GM12892 (cell line): ENCODE data around the gene EIF4G2.

ENCODE experiments used
- POLR2A ChIP-seq: IDR thresholded peaks from 2 replicates; pipeline ENCODE4 v1.6.1; 2011; ENCODE audit warnings: low read depth, low read length, control low read depth
- POLR2AphosphoS5 ChIP-seq: IDR thresholded peaks from 2 replicates; pipeline ENCODE4 v1.6.1; 2011; ENCODE audit warnings: low read depth, low read length, control low read depth

DNA sequence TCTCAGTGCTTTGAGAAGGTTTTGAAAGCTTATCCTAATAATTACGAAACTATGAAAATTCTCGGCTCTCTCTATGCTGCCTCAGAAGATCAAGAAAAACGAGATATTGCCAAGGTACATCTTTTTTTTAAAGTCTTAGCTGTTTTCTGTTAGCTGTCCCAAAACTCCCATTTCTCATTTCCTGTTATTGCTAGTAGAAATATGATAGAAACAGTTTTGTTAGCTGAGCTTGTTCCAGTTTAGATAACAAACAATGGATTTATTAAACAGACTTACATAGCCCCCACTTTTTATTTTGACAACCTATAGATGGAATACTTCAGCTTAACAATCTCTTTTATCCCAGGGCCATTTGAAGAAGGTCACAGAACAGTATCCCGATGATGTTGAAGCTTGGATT is 45.0 kb downstream of the EIF4G2 start:
- TF ChIP-seq POLR2A: no peak
- TF ChIP-seq POLR2AphosphoS5: no peak
